GM21367 (cell line): Measurements from ENCODE around the gene LSM14B.

Experiments
- ATAC-seq: cut with Tn5 transposase; IDR thresholded peaks from one replicate; pipeline ENCODE4 v1.9.1; 2021; ENCODE audit not compliant: unreplicated experiment

Gene LSM14B

GRCh38 chr20:62132421-62132820 lies 10.1 kb downstream of the LSM14B start:
- ATAC-seq = no peak

GRCh38 chr20:62133051-62133845 lies 11.0 kb downstream of the LSM14B start:
- ATAC-seq = no peak

DNA sequence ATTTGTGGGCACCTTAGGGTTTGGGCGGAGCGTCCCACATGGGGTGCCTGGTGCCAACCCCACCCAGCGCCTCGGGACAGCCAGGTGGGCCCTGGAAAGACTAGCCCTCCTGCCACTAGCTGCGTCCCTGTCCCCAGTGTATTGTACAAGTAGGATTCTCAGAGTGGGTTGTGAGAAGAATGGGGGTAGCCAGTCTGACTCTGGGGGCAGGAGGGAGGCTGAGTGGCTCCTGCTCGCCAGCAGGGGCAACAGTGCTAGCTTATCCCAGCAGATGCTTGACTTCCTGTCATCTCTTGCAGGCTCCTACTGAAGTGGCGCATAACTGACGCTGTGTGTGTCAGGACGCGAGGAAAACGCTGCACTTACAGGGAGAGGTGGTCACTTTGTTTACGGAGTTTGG lies 11.6 kb downstream of the LSM14B start:
- ATAC-seq = no peak

- ATAC-seq = no peak
Measured at GRCh38 chr20:62134735-62135231, 12.5 kb downstream of the LSM14B start.

DNA sequence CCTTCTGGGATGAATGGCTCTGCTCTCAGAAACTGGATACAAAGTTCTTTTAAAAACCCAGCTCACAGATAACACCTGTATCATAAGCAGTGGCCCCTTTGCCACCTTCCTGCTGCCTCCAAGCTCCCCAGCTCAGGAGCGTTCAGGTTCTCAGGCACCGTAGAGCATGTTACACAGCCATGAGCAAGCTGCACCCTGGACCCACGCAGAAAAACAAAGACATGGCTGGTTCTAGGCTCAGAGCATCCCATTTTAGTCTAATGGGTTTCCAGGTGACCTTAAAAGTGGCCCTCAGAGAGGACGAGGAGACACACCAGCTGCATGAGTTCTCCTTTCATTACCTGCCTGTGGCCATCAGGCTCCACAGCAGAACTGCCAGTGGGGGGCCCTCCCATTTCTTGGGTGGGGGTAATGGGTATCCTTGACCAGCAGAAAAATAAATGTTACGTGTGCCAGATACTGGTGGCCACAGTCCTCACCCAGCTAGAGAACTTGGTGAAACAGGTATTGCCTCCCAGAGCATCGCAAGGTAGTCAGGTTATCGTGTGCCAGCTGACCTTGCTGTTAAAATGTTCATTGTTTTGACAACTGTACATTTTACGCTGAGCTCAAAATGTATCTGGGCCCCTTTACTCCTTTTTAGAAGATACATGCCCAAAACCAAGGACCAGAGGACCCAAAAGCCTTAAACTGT lies 13.4 kb downstream of the LSM14B start:
- no peak for ATAC-seq

GRCh38 chr20:62136283-62137091 lies 14.2 kb downstream of the LSM14B start:
- no peak for ATAC-seq

- no peak for ATAC-seq
Measured at GRCh38 chr20:62137092-62137384, 14.8 kb downstream of the LSM14B start.

- ATAC-seq = no peak
Measured at GRCh38 chr20:62137478-62138203, 15.4 kb downstream of the LSM14B start.

- ATAC-seq = no peak
Measured at GRCh38 chr20:62138204-62138543, 15.9 kb downstream of the LSM14B start.

DNA sequence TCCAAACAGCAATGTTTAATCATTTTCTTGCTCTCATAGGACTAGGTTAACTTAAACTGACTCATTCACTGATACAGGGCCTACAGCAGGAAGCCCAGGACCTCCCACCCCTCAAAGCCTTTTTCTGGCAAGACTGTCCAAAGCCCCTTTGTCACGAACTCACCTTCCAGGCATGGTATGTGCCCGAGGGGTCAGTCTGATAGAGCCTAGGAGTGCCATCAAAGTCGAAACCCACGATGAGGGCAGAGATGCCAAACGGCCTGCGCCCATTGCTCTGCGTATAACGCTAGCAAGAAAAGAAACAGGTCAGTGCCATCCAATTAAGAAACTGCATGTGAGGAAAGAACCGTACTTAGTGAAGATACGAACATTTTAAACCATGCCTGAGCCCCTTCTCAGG lies 16.6 kb downstream of the LSM14B start:
- ATAC-seq = no peak

DNA sequence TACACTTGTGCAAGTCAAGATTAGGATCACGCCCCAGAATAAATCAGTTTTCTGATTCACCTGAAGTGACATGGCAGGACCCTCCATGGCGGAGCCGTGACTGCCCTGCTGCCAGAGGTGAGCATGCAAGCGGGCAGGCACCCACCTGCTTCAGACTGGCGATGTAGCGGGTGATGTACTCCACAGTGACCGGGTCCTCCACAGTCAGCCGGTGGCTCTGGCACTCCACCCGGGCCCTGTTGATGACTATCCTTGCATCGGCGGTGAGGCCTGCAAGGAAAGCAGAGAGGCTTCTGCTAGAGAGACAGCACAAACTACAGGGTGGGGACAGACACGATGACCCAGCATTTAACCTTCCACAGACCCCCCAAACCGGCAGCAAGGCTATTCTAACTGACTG lies 17.4 kb downstream of the LSM14B start:
- ATAC-seq = no peak

GRCh38 chr20:62141043-62141396 lies 18.7 kb downstream of the LSM14B start:
- ATAC-seq = no peak

DNA sequence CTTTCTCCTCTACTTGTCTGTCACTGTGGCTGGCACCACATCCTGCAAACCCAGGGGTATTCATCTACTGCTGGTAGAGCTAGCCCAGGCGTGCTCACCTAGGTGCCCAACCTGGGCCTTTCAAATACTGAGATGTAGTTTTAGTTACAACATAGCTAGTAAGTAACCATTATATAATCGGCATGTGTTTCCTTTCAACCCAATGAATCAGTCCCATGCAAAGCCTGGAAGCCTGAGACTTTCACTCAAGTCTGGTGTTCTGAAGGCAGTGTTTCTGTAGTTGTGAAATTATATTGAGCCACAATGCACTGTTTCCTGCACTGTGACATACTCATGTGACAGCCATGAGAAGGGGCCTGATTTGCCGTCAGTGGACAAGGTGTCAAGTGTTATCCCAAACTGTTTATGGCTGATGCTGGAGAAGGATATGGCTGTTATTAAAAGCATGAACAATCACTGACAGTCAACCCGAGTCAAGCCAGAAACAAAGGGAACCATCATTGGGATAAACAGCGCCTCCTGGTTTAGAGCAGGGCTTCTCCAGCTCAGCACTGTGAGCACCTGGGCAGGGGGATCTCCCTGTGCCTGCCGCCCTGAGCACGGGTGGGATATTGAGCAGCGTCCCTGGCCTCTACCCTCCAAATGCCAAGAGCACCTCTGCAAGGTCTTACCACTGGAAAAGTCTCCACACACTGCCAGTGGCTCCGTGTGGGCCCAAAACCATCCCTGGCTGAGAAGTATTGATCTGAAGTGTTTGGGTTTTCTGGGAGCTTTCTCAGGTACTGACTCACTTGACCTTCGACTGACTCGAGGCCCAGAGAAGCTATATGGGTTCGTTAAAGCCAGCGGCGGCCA lies 19.3 kb downstream of the LSM14B start:
- ATAC-seq = no peak

GRCh38 chr20:62142252-62143080 lies 20.2 kb downstream of the LSM14B start:
- ATAC-seq = peak; percentile 20

DNA sequence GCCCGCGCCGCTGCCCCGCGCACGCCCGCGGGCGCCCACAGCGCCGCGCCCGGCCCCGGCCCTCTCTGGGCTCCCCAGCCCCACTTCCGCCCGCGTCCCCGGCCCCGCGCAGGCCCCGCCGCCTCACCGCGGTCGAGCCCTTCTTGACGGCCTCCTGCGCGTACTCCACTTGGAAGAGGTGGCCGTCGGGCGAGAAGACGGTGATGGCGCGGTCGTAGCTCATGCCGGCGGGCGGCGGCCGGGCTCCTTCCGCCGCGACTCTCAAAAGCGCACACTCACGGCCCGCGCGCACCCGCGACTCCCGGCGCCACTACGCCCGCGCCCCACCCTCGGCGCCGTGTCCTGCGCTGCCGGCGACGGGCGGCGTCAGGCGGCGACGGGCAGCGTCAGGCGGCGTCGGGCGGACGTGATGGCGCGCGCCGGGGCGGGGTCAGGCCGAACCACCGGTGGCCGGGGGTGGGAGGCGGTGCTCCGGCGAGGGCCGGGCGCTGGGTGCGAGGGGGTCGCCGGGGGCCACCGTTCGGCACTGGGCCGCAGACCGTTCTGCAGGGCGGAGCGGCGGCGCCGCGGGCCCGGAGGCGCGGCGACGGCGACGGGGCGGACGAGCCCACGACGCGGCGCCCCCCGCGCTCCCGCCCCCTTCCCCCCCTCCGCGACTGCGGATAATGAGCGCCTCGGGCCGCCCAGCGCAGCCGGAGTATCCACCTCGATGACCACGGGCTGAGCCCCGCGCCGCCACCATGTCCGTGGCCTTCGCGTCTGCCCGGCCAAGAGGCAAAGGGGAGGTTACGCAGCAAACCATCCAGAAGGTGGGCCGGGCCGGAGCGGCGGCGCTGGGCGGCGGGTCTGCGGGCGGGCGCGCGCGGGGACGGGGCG lies 21.0 kb downstream of the LSM14B start, which contains the start of the genes PSMA7 and SS18L1:
Gene PSMA7, minus strand, starts transcription at position 314 of the 876 bp plus-strand sequence. Its CDS starts 91 bp downstream, at position 223.
Gene SS18L1, plus strand, starts transcription at position 689 of the 876 bp plus-strand sequence. Its CDS starts 52 bp downstream, at position 741.
- ATAC-seq = peak; percentile 53

GRCh38 chr20:62143957-62144825 lies 21.9 kb downstream of the LSM14B start:
- ATAC-seq = peak; percentile 1

- ATAC-seq = no peak
Measured at GRCh38 chr20:62145688-62146018, 23.4 kb downstream of the LSM14B start.
